ENCODE data around the gene ABCC8. TPM values are rescaled to one million over a fixed set of nuclear protein-coding genes. Genes with fewer than 3 reads are reported as not detected.

Gene ABCC8
- polyA plus RNA-seq, 4 donors = 0.81 to 11.2 (median 3.6) TPM

GRCh38 chr11:17387811-17388210 lies 88.8 kb downstream of the ABCC8 start:
- WGBS, 3 donors = 83 to 93% (median 92%) methylated on average over 20 of the region's 20 CpGs
- peaks cover 0 to 4% (median 0%) of the 10 kb centered on the region in 3 donors for H3K4me1 ChIP-seq (ENCODE audit: control insufficient read depth in 3 of 3, insufficient read depth in 2 of 3, low read depth in 1 of 3, low read length in 2 of 3)
- H3K4me3 ChIP-seq (ENCODE audit: low read depth in 1 of 3, low read length in 3 of 3) = no peak overlapping the region
- H3K27ac ChIP-seq (ENCODE audit: low read depth in 1 of 3, low read length in 2 of 3) = no peak overlapping the region
- FAIRE-seq = no peak
- H3K9me3 ChIP-seq (ENCODE audit: control insufficient read depth in 2 of 2, insufficient read depth in 1 of 2, low read depth in 1 of 2, low read length in 1 of 2) = peaks cover 0 to 4% of the 10 kb centered on the region in 2 donors
- DNase-seq = no peak
- H3K36me3 ChIP-seq (ENCODE audit: control insufficient read depth in 3 of 3, insufficient read depth in 2 of 3, low read depth in 1 of 3, low read length in 3 of 3) = peaks cover 0 to 21% (median 0%) of the 10 kb centered on the region in 3 donors
- H3K27me3 ChIP-seq (ENCODE audit: control insufficient read depth in 3 of 3, insufficient read depth in 3 of 3, low read length in 3 of 3) = no peaks in the 10 kb centered on the region

DNA sequence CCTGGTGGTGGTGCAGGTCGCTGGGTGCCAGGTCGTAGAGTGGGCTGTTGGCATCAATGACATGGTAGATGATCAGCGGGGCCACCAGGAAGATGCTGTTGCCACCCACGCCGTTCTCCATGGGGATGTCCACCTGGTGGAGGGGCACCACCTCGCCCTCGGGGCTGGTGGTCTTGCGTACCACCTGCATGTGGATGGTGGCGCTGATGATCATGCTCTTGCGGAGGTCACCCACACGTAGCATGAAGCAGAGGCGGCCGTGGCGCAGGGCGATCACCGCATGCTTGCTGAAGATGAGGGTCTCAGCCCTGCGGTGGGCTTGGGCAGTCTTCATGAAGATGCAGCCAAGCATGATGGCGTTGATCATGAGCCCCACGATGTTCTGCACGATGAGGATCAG lies 89.4 kb downstream of the ABCC8 start:
- H3K4me3 ChIP-seq (ENCODE audit: low read depth in 1 of 3, low read length in 3 of 3) = no peak overlapping the region
- no peak overlapping the region for H3K27ac ChIP-seq (ENCODE audit: low read depth in 1 of 3, low read length in 2 of 3)
- H3K9me3 ChIP-seq (ENCODE audit: control insufficient read depth in 2 of 2, insufficient read depth in 1 of 2, low read depth in 1 of 2, low read length in 1 of 2) = no peaks in the 10 kb centered on the region
- FAIRE-seq = no peak
- H3K27me3 ChIP-seq (ENCODE audit: control insufficient read depth in 3 of 3, insufficient read depth in 3 of 3, low read length in 3 of 3) = no peaks in the 10 kb centered on the region
- WGBS, 3 donors = 96 to 97% (median 97%) methylated on average over 20 of the region's 20 CpGs
- H3K4me1 ChIP-seq (ENCODE audit: control insufficient read depth in 3 of 3, insufficient read depth in 2 of 3, low read depth in 1 of 3, low read length in 2 of 3) = peaks cover 0 to 4% (median 0%) of the 10 kb centered on the region in 3 donors
- H3K36me3 ChIP-seq (ENCODE audit: control insufficient read depth in 3 of 3, insufficient read depth in 2 of 3, low read depth in 1 of 3, low read length in 3 of 3) = peaks cover 0 to 24% (median 0%) of the 10 kb centered on the region in 3 donors
- DNase-seq = no peak

GRCh38 chr11:17386331-17387084 lies 90.1 kb downstream of the ABCC8 start:
- FAIRE-seq = no peak
- 68 to 73% (median 71%) methylated on average over 23 of the region's 23 CpGs for WGBS, 3 donors

GRCh38 chr11:17385926-17386325 lies 90.7 kb downstream of the ABCC8 start:
- Histone ChIP-seq H3K27me3 (ENCODE audit: control insufficient read depth in 3 of 3, insufficient read depth in 3 of 3, low read length in 3 of 3) (no peaks in the 10 kb centered on the region), H3K4me1 (ENCODE audit: control insufficient read depth in 3 of 3, insufficient read depth in 2 of 3, low read depth in 1 of 3, low read length in 2 of 3) (peaks cover 0 to 4% (median 0%) of the 10 kb centered on the region in 3 donors), H3K36me3 (ENCODE audit: control insufficient read depth in 3 of 3, insufficient read depth in 2 of 3, low read depth in 1 of 3, low read length in 3 of 3) (peaks cover 0 to 30% (median 3%) of the 10 kb centered on the region in 3 donors), H3K27ac (ENCODE audit: low read depth in 1 of 3, low read length in 2 of 3) (no peak overlapping the region), H3K4me3 (ENCODE audit: low read depth in 1 of 3, low read length in 3 of 3) (no peak overlapping the region), H3K9me3 (ENCODE audit: control insufficient read depth in 2 of 2, insufficient read depth in 1 of 2, low read depth in 1 of 2, low read length in 1 of 2) (no peaks in the 10 kb centered on the region)
- FAIRE-seq (no peak), DNase-seq (no peak)
- 73 to 87% (median 78%) methylated on average over 6 of the region's 6 CpGs for WGBS, 3 donors

More at GRCh38 chr11:17386331-17387084, 90.1 kb downstream of the ABCC8 start:
- H3K4me3 ChIP-seq (ENCODE audit: low read depth in 1 of 3, low read length in 3 of 3) = no peak overlapping the region
- H3K27ac ChIP-seq (ENCODE audit: low read depth in 1 of 3, low read length in 2 of 3) = no peak overlapping the region
- peak; percentile 51 to 70 for DNase-seq
- no peaks in the 10 kb centered on the region for H3K27me3 ChIP-seq (ENCODE audit: control insufficient read depth in 3 of 3, insufficient read depth in 3 of 3, low read length in 3 of 3)
- H3K36me3 ChIP-seq (ENCODE audit: control insufficient read depth in 3 of 3, insufficient read depth in 2 of 3, low read depth in 1 of 3, low read length in 3 of 3) = peaks cover 0 to 30% (median 0%) of the 10 kb centered on the region in 3 donors
- peaks cover 0 to 4% (median 0%) of the 10 kb centered on the region in 3 donors for H3K4me1 ChIP-seq (ENCODE audit: control insufficient read depth in 3 of 3, insufficient read depth in 2 of 3, low read depth in 1 of 3, low read length in 2 of 3)
- no peaks in the 10 kb centered on the region for H3K9me3 ChIP-seq (ENCODE audit: control insufficient read depth in 2 of 2, insufficient read depth in 1 of 2, low read depth in 1 of 2, low read length in 1 of 2)

DNA sequence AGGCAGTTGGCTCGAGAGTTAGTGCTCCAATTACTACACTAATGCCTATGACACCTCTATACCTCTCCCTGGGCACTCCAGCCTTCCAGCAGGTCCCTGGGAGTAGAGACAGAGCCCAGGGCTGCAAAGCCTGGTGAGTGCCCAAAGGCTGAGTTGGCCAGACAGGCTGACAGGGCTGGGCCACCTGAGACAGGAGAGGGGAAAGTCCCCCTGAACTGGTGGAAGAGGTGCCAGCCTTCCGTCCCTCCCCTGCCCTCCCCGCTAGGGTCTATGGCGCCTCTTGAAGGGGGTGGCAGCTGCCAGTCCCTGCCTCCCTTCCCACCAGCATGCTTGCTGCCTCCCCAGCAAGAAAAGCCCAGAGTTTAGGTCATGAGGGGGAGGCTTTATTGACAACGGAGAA lies 91.2 kb downstream of the ABCC8 start:
- FAIRE-seq (no peak), DNase-seq (no peak)
- H3K9me3 ChIP-seq (ENCODE audit: control insufficient read depth in 2 of 2, insufficient read depth in 1 of 2, low read depth in 1 of 2, low read length in 1 of 2) = no peaks in the 10 kb centered on the region
- no peak overlapping the region for H3K27ac ChIP-seq (ENCODE audit: low read depth in 1 of 3, low read length in 2 of 3)
- no peak overlapping the region for H3K4me3 ChIP-seq (ENCODE audit: low read depth in 1 of 3, low read length in 3 of 3)
- H3K36me3 ChIP-seq (ENCODE audit: control insufficient read depth in 3 of 3, insufficient read depth in 2 of 3, low read depth in 1 of 3, low read length in 3 of 3) = peaks cover 0 to 31% (median 5%) of the 10 kb centered on the region in 3 donors
- WGBS, 3 donors = 74 to 81% (median 80%) methylated on average over 5 of the region's 5 CpGs
- H3K4me1 ChIP-seq (ENCODE audit: control insufficient read depth in 3 of 3, insufficient read depth in 2 of 3, low read depth in 1 of 3, low read length in 2 of 3) = peaks cover 0 to 4% (median 0%) of the 10 kb centered on the region in 3 donors
- H3K27me3 ChIP-seq (ENCODE audit: control insufficient read depth in 3 of 3, insufficient read depth in 3 of 3, low read length in 3 of 3) = no peaks in the 10 kb centered on the region

DNA sequence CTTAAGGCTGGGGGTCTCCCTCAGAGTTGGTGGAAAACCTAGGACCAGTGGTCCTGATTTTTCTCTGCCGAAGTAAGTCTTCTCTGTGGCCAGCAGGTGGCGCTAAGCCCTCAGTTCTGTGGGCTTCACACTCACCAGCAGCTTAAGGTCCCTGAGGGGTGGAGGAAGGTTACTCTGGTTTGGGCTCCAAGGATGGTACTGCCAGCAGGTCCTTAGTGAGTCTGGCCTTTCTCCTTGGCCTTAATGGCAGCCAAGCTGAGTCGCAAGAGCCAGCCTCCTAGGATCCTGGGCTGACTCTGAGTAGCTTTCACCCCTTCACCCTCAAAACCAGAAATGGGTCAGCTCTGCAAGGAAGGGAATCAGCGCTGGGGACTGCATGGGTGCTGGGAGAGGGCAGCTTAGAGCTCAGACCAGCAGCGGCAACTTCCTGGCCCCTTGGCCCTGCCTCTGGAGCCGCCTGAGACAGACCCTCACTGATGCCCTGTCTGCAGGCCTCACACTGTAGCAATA lies 92.6 kb downstream of the ABCC8 start:
- no peak for FAIRE-seq
- WGBS, 3 donors = 46 to 50% (median 47%) methylated on average over 6 of the region's 6 CpGs
- H3K9me3 ChIP-seq (ENCODE audit: control insufficient read depth in 2 of 2, insufficient read depth in 1 of 2, low read depth in 1 of 2, low read length in 1 of 2) = no peaks in the 10 kb centered on the region
- H3K36me3 ChIP-seq (ENCODE audit: control insufficient read depth in 3 of 3, insufficient read depth in 2 of 3, low read depth in 1 of 3, low read length in 3 of 3) = peaks cover 0 to 42% (median 5%) of the 10 kb centered on the region in 3 donors
- H3K27ac ChIP-seq (ENCODE audit: low read depth in 1 of 3, low read length in 2 of 3) = no peak overlapping the region
- H3K4me3 ChIP-seq (ENCODE audit: low read depth in 1 of 3, low read length in 3 of 3) = no peak overlapping the region
- H3K27me3 ChIP-seq (ENCODE audit: control insufficient read depth in 3 of 3, insufficient read depth in 3 of 3, low read length in 3 of 3) = no peaks in the 10 kb centered on the region
- peak; percentile 83 to 85 for DNase-seq
- H3K4me1 ChIP-seq (ENCODE audit: control insufficient read depth in 3 of 3, insufficient read depth in 2 of 3, low read depth in 1 of 3, low read length in 2 of 3) = no peaks in the 10 kb centered on the region

DNA sequence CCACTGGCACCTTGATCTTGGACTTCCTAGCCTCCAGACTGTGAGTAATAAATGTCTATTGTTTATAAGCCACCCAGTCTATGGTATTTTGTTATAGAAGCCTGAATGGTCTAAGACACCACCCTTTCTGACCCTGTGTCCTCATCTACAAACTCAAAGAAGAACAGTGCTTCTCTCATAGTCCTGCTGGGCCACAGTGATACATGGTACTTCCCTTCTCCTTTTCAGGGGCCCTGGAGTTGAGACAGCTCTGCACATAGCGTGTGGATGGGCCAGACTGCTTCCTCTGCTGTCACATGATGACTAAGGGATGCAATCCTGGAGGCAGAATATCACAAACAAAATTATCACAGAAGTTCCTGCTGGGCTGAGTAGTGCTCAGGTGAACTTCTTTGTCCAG lies 93.2 kb downstream of the ABCC8 start:
- no peak overlapping the region for H3K27ac ChIP-seq (ENCODE audit: low read depth in 1 of 3, low read length in 2 of 3)
- H3K9me3 ChIP-seq (ENCODE audit: control insufficient read depth in 2 of 2, insufficient read depth in 1 of 2, low read depth in 1 of 2, low read length in 1 of 2) = peaks cover 0 to 5% of the 10 kb centered on the region in 2 donors
- H3K36me3 ChIP-seq (ENCODE audit: control insufficient read depth in 3 of 3, insufficient read depth in 2 of 3, low read depth in 1 of 3, low read length in 3 of 3) = peaks cover 0 to 47% (median 8%) of the 10 kb centered on the region in 3 donors
- DNase-seq (no peak), FAIRE-seq (no peak)
- no peaks in the 10 kb centered on the region for H3K27me3 ChIP-seq (ENCODE audit: control insufficient read depth in 3 of 3, insufficient read depth in 3 of 3, low read length in 3 of 3)
- no peaks in the 10 kb centered on the region for H3K4me1 ChIP-seq (ENCODE audit: control insufficient read depth in 3 of 3, insufficient read depth in 2 of 3, low read depth in 1 of 3, low read length in 2 of 3)
- 88 to 100% (median 94%) methylated on average over 1 of the region's 1 CpG for WGBS, 3 donors
- no peak overlapping the region for H3K4me3 ChIP-seq (ENCODE audit: low read depth in 1 of 3, low read length in 3 of 3)

- 69 to 80% (median 74%) methylated on average over 8 of the region's 8 CpGs for WGBS, 3 donors
- no peak for DNase-seq
- Histone ChIP-seq H3K9me3 (ENCODE audit: control insufficient read depth in 2 of 2, insufficient read depth in 1 of 2, low read depth in 1 of 2, low read length in 1 of 2) (peaks cover 0 to 9% of the 10 kb centered on the region in 2 donors), H3K36me3 (ENCODE audit: control insufficient read depth in 3 of 3, insufficient read depth in 2 of 3, low read depth in 1 of 3, low read length in 3 of 3) (peaks cover 0 to 49% (median 11%) of the 10 kb centered on the region in 3 donors), H3K4me3 (ENCODE audit: low read depth in 1 of 3, low read length in 3 of 3) (no peak overlapping the region), H3K27me3 (ENCODE audit: control insufficient read depth in 3 of 3, insufficient read depth in 3 of 3, low read length in 3 of 3) (no peaks in the 10 kb centered on the region), H3K27ac (ENCODE audit: low read depth in 1 of 3, low read length in 2 of 3) (no peak overlapping the region), H3K4me1 (ENCODE audit: control insufficient read depth in 3 of 3, insufficient read depth in 2 of 3, low read depth in 1 of 3, low read length in 2 of 3) (no peaks in the 10 kb centered on the region)
- FAIRE-seq = no peak
Measured at GRCh38 chr11:17382046-17382728, 94.5 kb downstream of the ABCC8 start.

Data from small intestine (tissue), 7 donors.